GM19351 (cell line): ENCODE measurements around the gene ARHGAP9.
A peak's percentile ranks its signal among the peaks of the same experiment; 100 is the strongest.
"Not testable (repeated sequence)": the region's sequence is repeated elsewhere in the genome, so short reads cannot be mapped to it uniquely, and the experiment has no call there.

ENCODE experiments used
- ATAC-seq: cut with Tn5 transposase; IDR thresholded peaks from one replicate; pipeline ENCODE4 v1.9.1; 2021; ENCODE audit warnings: mild to moderate bottlenecking, moderate library complexity; ENCODE audit not compliant: unreplicated experiment

The ARHGAP9 gene

GRCh38 chr12:57441846-57442427, 37.7 kb downstream of the ARHGAP9 start:
- ATAC-seq = no peak

GRCh38 chr12:57441393-57441792, 38.3 kb downstream of the ARHGAP9 start:
- not testable (repeated sequence) for ATAC-seq

GRCh38 chr12:57439762-57440266, 39.9 kb downstream of the ARHGAP9 start:
- no peak for ATAC-seq

DNA sequence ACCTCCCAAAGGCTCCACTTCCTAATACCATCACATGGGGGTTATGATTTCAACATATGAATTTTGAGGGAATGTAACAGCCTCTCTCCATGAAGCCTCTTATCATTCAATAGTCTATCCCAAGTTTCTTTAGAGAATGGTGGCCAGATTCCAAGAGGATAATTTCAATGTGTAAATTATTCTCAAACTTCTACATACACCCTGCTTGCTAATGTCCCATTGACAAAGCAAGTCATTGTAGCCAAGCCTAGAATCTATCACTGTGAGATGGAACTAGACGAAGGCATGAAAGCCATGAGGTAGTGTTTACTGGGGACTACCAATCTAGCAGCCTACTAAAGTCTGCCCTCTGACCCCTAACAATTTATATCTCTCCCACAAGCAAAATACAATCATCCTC, 41.3 kb downstream of the ARHGAP9 start:
- no peak for ATAC-seq

DNA sequence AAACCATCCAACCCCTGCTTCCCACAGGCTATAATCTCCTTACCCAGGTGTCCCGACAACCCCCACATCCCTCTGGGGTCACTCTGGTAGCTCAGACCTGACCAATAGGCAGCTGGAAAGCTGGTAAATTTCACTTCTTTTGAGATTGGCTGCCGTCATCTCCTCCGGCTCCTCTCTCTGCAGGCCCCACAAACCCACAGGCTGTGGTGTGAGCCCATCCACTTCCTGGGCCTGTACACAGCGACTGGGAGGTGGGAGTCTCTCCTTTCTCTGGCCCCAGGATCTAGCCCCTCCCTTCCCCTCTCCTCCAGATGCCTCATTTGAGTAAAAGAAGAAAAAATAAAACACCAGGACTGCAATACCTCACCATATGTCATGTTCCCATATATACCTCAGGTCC, 44.4 kb downstream of the ARHGAP9 start:
- no peak for ATAC-seq

DNA sequence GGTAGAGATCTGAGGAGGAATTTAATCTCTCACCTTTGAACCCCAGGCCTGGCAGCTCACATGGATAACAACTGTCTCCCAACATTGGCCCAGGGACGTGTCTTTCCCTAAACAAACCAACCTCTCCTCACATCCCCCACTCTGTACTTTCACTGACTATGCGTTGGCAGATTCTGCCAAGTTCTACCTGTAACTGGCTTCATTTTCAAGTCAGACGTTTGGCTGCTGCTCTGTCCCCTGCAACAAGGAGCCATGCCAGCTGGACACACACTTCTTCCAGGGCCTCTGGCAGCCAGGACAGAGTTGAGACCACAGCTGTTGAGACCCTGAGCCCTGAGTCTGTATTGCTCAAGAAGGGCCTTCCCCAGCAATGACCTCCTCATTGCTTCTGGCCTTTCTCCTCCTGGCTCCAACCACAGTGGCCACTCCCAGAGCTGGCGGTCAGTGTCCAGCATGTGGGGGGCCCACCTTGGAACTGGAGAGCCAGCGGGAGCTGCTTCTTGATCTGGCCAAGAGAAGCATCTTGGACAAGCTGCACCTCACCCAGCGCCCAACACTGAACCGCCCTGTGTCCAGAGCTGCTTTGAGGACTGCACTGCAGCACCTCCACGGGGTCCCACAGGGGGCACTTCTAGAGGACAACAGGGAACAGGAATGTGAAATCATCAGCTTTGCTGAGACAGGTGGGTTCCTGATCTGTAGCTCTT, 45.0 kb downstream of the ARHGAP9 start, which contains the start of gene INHBC:
Gene INHBC (plus strand): TSS at position 268 of the 707 bp plus-strand sequence. CDS start 103 bp downstream, at position 371.
- no peak for ATAC-seq

GRCh38 chr12:57433370-57433769, 46.3 kb downstream of the ARHGAP9 start:
- no peak for ATAC-seq

GRCh38 chr12:57431654-57432188, 47.9 kb downstream of the ARHGAP9 start:
- ATAC-seq = no peak

GRCh38 chr12:57430931-57431566, 48.6 kb downstream of the ARHGAP9 start, which contains the start of gene R3HDM2:
TSS of gene R3HDM2 (minus strand) at chr12:57431043. CDS start at chr12:57310428, 120,615 bp downstream.
- ATAC-seq = peak; percentile 93

DNA sequence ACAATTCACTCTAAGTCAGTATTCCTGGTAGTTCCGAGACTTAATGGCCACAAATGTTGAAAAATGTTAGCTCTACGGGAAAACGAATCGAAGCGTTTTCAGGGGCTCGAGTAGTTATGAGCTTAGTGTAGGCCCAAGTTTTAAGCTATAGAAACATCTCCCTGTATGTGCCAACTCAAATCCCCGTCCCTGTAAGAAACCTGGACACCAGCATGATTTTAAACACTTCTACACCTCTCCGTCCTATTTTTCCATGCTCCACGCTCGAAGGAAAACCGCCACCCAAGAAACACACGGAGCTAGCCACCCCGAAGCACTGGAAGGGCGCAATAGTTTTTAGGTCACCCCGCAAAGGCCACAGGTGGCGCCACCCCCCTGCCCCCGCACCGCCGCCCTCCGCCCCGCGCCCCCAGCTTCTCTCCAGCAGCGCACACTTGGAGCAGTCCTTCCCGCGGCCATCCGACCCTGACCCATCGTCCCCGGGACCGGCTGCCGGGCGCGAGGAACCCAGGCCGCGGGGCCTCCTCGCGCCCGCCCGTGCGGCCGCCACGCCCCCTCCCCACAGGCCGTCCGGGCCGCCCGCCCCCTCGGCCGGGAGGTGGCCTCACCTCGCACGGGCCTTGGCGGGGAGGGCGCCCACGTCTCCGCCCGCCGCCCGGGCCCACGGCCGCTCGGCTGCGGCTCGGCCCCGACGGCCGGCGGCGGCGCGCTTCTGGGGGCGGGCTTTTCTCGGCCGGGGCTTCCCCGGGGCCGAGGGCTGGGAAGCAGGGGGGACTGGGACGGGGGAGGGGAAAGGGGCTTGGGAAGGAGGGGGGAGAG, 49.3 kb downstream of the ARHGAP9 start:
- peak; percentile 59 for ATAC-seq

DNA sequence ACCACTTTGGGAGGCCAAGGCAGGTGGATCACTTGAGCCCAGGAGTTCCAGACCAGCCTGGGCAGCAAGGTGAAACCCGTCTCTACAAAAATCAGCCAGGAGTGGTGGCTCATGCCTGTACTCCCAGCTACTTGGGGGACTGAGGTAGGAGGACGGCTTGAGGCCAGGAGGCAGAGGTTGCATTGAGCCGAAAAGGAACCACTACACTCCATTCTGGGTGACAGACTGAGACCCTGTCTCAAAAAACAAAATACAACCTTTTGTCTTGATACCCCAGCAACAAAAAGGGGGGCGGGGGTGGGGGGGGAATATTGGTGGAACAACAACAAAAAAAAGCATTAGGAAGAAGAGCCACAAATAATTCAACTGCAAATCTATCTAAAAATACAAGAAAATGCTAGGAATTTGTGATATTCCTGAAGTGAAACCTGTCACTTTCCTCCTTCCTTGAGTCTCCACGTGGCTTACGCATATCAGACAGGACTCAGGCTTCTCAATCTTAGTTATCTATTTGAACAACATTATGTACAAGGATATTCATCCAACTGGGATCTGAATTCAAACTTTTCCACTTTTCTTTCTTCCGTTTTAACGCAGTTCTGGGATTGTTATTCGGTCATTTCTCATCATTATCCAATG, 50.1 kb downstream of the ARHGAP9 start:
- ATAC-seq = no peak

DNA sequence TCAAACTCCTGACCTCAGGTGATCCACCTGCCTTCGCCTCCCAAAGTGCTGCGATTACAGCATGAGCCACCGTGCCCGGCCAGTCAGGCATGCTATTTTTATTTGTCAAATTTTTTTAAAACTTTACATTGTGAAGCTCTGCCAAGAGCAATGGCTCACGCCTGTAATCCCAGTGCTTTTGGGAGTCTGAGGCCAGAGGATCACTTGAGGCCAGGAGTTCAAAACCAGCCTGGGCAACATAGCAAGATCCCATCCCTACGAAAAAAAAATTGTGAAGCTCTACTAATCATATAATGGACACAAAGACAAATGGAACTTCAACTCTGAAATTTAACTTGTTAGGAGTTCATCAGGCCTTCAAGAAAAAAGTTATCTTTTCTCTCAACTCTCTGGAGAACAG, 50.7 kb downstream of the ARHGAP9 start:
- no peak for ATAC-seq

- ATAC-seq = not testable (repeated sequence)
These were observed 52.7 kb downstream of the ARHGAP9 start for GRCh38 chr12:57426948-57427347.
